Right forelimb (tissue), 1 donor: Measurements from ENCODE around the gene MYL5.

Experiments
- DNase-seq: peaks from one replicate; pipeline ENCODE4 v3.0.0-alpha.2; 2018

The MYL5 gene

DNA sequence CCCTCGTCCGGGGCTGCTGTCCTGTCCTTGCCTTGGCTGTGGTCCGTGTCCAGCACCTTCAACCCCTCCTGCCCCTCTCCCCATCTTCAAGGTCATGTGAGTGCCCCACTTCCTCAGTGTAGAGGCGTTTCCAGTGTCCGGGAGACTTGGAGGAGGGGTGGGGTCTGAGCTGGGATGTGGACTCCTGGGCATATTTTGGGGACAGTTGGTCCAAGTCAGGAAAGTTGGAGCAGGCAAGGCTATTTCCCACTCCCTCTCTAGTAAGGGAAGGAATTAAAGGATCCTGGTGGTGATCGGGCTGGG, 34.2 kb downstream of the MYL5 start:
- DNase-seq, result no peak

DNA sequence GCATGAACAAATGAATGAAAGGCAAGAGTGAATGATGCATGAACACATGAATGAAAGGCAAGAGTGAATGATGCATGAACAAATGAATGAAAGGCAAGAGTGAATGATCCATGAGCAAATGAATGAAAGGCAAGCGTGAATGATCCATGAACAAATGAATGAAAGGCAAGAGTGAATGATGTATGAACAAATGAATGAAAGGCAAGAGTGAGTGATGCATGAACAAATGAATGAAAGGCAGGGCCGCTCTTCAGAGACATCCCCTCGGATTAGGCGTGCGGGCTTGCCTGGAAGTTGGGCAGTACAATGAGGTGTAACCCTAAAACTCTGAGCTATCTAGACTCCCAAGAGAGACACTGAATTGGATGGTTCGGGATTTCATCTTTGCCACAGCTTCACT, 35.0 kb downstream of the MYL5 start:
- no peak for DNase-seq

DNA sequence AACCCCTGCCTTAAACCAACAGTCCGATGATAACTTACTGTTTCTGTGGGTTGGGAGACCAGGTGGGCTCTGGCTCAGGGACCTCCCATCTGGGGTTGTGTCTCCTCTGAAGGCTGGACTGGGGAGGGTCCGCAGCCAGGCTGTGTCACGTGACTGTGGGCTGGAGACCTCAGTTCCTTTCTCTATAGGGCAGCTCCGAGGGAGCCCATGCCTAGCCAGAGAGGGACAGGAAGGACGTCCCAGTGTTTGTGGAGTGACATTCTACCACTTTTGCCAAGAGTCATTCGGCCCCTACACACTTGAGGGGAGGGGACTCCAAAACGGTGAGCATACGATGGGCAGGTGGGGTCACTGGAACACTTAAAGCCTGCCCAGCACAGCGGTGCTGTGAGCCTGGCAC, 35.8 kb downstream of the MYL5 start:
- no peak for DNase-seq

- DNase-seq, result no peak
Measured at GRCh38 chr4:710916-711315, 36.6 kb downstream of the MYL5 start.

DNA sequence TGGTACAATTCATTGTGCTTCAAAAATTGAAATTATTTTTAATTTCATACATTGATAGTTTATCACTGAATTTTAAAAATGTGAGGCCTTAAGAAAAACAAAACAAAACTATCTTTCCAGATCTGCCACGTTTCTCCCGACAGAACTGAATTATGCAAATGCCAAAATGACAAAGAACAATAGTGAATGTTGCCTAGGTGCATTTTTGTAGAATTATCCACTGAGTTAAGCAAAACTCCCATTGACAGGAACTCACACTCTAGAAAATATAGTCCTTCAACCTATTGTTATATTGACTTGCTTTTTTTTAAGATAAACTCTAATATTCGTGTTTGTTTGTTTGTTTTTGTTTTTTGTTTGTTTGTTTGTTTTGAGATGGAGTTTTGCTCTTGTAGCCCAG, 37.8 kb downstream of the MYL5 start:
- no peak for DNase-seq

GRCh38 chr4:712916-713632, 38.7 kb downstream of the MYL5 start:
- no peak for DNase-seq

DNA sequence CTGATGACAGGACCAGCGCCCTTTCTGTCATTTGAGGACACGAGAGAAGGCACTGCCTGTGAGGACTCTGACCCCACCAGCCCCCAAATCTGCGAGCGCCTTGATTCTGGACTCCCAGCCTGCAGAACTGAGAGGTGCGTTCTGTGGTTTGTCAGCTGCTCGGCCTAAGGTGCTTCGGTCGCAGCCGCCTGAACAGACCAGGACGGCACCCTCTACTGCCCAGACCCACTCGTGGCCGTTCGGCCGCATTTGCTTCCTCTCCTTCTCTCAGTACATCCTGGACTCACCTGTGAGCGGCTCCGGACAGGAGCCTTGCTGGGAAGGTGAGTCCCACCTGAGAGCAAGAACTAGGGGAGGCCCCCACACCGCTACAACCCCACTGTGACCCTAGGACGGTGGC, 39.7 kb downstream of the MYL5 start:
- no peak for DNase-seq

- DNase-seq, result no peak
Measured at GRCh38 chr4:717601-718320, 43.4 kb downstream of the MYL5 start.

GRCh38 chr4:718460-718859, 44.1 kb downstream of the MYL5 start:
- DNase-seq, result no peak

DNA sequence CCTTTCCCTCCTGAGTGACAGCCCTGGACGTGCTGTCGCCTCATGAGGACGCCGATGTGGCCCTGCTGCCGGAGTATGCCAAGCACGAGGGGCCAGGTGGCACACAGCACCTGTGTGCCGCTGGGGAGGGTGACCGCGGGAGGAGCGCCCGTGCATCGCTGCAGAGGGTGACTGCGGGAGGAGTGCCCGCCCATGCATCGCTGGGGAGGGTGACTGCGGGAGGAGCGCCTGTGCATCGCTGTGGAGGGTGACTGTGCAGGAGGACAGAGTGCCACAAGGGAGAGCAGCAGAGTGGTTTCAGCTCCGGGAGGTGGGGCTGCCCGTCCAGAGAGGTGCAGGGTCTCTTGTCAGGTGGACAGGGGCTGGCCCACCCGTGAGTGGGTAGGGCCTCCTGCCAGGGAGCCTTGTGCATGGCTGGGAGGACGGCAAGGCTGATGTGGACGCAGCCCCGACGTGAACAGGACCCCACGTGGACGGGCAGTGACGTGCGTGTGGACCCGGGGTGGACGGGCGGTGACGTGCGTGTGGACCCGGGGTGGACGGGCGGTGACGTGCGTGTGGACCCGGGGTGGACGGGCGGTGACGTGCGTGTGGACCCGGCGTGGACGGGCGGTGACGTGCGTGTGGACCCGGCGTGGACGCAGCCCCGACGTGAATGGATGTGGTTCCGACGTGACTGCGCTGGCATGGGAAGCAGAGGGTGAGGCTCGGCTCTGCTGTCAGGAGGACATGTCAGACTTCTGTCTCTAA, 45.9 kb downstream of the MYL5 start:
- no peak for DNase-seq

DNA sequence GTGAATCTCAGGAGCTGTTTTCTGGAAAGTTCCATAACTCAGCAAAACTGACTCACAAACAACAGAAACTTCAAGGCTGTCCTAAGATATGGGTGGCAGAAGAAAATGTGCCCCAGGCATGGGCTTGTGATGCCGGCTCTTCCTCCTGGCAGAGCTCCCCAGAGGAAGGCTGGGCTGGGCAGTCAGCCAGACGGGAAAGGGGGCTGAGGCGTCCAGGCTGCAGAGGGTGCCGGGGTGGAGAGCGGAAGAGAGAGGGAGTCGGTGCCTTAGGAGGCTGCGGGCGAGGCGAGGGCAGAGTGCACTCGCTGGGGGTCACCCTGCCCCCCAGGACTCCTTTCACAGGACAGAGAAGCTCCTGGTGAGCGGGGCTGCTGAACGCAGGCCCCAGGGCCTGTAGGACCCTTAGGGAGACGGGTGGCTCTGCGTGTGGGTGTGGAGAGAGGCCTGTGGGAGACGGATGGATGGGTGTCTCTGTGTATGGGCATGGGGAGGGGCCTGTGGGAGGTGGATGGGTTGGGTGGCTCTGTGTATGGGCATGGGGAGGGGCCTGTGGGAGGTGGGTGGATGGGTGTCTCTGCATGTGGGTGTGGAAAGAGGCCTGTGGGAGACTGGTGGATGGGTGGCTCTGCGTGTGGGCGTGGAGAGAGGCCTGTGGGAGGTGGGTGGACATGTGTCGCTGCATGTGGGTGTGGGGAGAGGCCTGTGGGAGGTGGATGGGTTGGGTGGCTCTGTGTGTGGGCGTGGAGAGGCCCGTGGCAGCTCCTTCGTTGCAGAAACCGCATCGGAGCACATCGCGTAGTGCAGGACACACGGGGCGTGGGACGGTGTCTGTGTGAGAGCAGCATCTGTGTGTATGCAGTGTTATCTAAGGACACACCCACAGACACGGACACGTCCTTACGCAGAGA, 47.2 kb downstream of the MYL5 start:
- DNase-seq, result no peak

GRCh38 chr4:722169-722725, 47.9 kb downstream of the MYL5 start:
- DNase-seq, result no peak

GRCh38 chr4:722851-723360, 48.6 kb downstream of the MYL5 start:
- DNase-seq, result no peak

- DNase-seq, result peak; percentile 64
Measured at GRCh38 chr4:723751-724530, 49.6 kb downstream of the MYL5 start.

GRCh38 chr4:725391-726234, 51.3 kb downstream of the MYL5 start:
- no peak for DNase-seq

DNA sequence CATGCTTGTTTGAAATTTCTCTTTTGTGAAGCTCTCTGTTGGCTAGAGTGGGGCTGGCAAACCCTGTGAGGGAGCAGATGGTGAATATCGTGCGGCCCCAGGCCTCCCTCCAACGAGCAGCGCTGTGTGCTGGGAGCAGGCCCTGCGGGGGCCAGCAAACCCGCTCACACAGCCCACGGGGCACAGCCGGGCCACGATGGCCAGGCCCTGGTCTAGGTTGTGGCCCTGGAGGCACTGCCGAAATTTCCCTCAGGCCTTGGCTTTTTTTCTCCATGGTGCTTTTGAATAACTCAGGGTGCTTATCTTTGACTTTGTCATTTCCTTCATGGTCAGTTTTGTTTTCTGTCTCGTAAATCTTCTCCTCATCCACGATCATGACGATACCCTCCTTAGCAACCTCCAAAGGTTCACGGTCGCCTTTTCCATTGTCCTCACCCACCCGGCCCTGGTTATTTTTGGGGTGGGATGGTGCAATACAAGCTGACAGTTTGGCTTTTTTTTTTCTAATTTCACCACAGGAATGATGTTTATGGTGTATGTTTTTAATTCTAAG, 52.0 kb downstream of the MYL5 start:
- no peak for DNase-seq

- no peak for DNase-seq
Measured at GRCh38 chr4:726838-727237, 52.5 kb downstream of the MYL5 start.

DNA sequence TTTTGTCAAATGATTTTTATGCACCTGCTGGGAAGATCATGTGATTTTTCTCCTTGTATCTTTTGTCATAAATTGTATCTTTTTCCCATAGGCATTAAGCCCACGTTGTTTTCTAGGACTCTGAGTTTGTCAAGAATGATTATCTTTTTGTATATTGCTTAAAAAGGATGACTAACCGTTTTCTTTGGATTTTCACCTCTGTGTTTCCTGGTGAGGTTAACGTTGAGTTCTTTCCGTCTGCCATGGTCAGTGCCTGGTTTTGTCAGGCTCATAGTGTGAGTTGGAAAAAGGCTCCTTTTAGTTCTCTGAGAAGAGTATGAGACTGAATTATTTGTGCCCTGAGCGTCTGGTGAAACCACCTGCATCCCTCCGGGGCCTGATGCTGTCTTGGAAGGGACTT, 53.2 kb downstream of the MYL5 start:
- DNase-seq, result no peak

GRCh38 chr4:729336-730315, 55.3 kb downstream of the MYL5 start:
- no peak for DNase-seq
